IMR-90 (cell line): Measurements from ENCODE around the gene MFSD6. TPM values are rescaled to one million over a fixed set of nuclear protein-coding genes. Genes with fewer than 3 reads are reported as not detected.

Source experiments
- ATAC-seq: fragments of 200-7000 bp; cut with Tn5 transposase; 2 replicates; pipeline ENCODE4 v1.9.1; 2020; ENCODE audit warnings: low read depth, mild to moderate bottlenecking, moderate library complexity
- BruUV-seq: library from RNA; stranded (reverse); fragments of 400-500 nt; replicated peaks from 2 replicates; lab custom pipeline; 2021; lab: Mats Ljungman, UMichigan
- CTCF ChIA-PET: fragments of 300-600 bp; formaldehyde crosslinking; extraction: SDS; loops from one replicate; lab custom pipeline; 2021; ENCODE audit warnings: antibody characterized with exemption; lab: Yijun Ruan, JAX
- POLR2A ChIA-PET: fragments of 300-600 bp; sonication (Branson Sonifier 250); formaldehyde crosslinking; loops from one replicate; lab custom pipeline; 2022; ENCODE audit warnings: antibody characterized with exemption; ENCODE audit not compliant: unreplicated experiment; lab: Charles Lee
- DNase-seq: peaks from one replicate; pipeline ENCODE4 v3.0.0; 2013
- H2AFZ ChIP-seq: replicated peaks from 2 replicates; pipeline ENCODE3; 2013; ENCODE audit warnings: low read length, mild to moderate bottlenecking; ENCODE audit not compliant: poor library complexity
- H2AK5ac ChIP-seq: 2 replicates; pipeline ENCODE4 v1.6.1; 2013; ENCODE audit warnings: low read depth, low read length, inconsistent platforms
- H2AK9ac ChIP-seq: replicated peaks from 2 replicates; pipeline ENCODE3; 2013; ENCODE audit warnings: mild to moderate bottlenecking, low read depth, low read length, moderate library complexity; ENCODE audit not compliant: poor library complexity
- H2BK120ac ChIP-seq: 2 replicates; pipeline ENCODE4 v1.6.1; 2013; ENCODE audit warnings: low read depth, low read length, inconsistent platforms
- H2BK15ac ChIP-seq: 3 replicates; pipeline ENCODE4 v1.6.1; 2013; ENCODE audit warnings: low read depth, low read length, inconsistent platforms
- H2BK20ac ChIP-seq: 2 replicates; pipeline ENCODE4 v1.6.1; 2013; ENCODE audit warnings: low read depth, mild to moderate bottlenecking, inconsistent platforms, low read length, moderate library complexity
- H2BK5ac ChIP-seq: 2 replicates; pipeline ENCODE4 v1.6.1; 2013; ENCODE audit warnings: mild to moderate bottlenecking, low read depth, low read length, inconsistent platforms; ENCODE audit not compliant: poor library complexity, severe bottlenecking
- H3K14ac ChIP-seq: replicated peaks from 2 replicates; pipeline ENCODE4 v1.6.1; 2013; ENCODE audit warnings: low read depth, low read length, inconsistent platforms
- H3K18ac ChIP-seq: 2 replicates; pipeline ENCODE4 v1.6.1; 2013; ENCODE audit warnings: low read depth, low read length, control low read depth
- H3K23ac ChIP-seq: 2 replicates; pipeline ENCODE4 v1.6.1; 2013; ENCODE audit warnings: low read depth, low read length, inconsistent platforms
- H3K27ac ChIP-seq: 2 replicates; pipeline ENCODE4 v1.5.1; 2013; ENCODE audit warnings: mild to moderate bottlenecking, control low read depth, low read length; ENCODE audit not compliant: insufficient read depth
- H3K27me3 ChIP-seq: 2 replicates; pipeline ENCODE4 v1.6.1; 2013; ENCODE audit warnings: low read length; ENCODE audit not compliant: control insufficient read depth, insufficient read depth
- H3K36me3 ChIP-seq: 2 replicates; pipeline ENCODE4 v1.6.1; 2013; ENCODE audit warnings: low read length, mixed read lengths; ENCODE audit not compliant: control insufficient read depth, insufficient read depth
- H3K4ac ChIP-seq: 2 replicates; pipeline ENCODE4 v1.6.1; 2013; ENCODE audit warnings: low read depth, low read length, inconsistent platforms
- H3K4me1 ChIP-seq: 2 replicates; pipeline ENCODE4 v1.6.1; 2013; ENCODE audit warnings: low read length, mixed read lengths; ENCODE audit not compliant: control insufficient read depth, insufficient read depth
- H3K4me2 ChIP-seq: 2 replicates; pipeline ENCODE4 v1.6.1; 2013; ENCODE audit warnings: low read depth, mild to moderate bottlenecking, control low read depth, low read length, moderate library complexity
- H3K4me3 ChIP-seq: 2 replicates; pipeline ENCODE4 v1.5.1; 2013; ENCODE audit warnings: low read depth, mild to moderate bottlenecking, control low read depth, low read length, moderate library complexity; ENCODE audit not compliant: insufficient read depth
- H3K56ac ChIP-seq: 2 replicates; pipeline ENCODE4 v1.6.1; 2013; ENCODE audit warnings: low read length, inconsistent platforms; ENCODE audit not compliant: insufficient read depth; ENCODE audit errors: extremely low read depth
- H3K79me1 ChIP-seq, 2 experiments: 2 replicates each; pipeline ENCODE4 v1.6.1; 2013; ENCODE audit warnings: low read length in 2 of 2, inconsistent platforms in 1 of 2, low read depth in 1 of 2
- H3K9ac ChIP-seq: 2 replicates; pipeline ENCODE4 v1.6.1; 2013; ENCODE audit warnings: low read depth, low read length, control low read depth
- H3K9me1 ChIP-seq: 2 replicates; pipeline ENCODE4 v1.6.1; 2013; ENCODE audit warnings: low read length, inconsistent platforms; ENCODE audit not compliant: insufficient read depth
- H3K9me3 ChIP-seq: 2 replicates; pipeline ENCODE4 v1.6.1; 2013; ENCODE audit warnings: low read length; ENCODE audit not compliant: control insufficient read depth, insufficient read depth
- H4K20me1 ChIP-seq: 2 replicates; pipeline ENCODE4 v1.6.1; 2013; ENCODE audit warnings: low read length, inconsistent platforms; ENCODE audit not compliant: insufficient read depth
- H4K5ac ChIP-seq: 2 replicates; pipeline ENCODE4 v1.6.1; 2013; ENCODE audit warnings: mild to moderate bottlenecking, low read depth, low read length, control low read depth
- H4K8ac ChIP-seq, 2 experiments: 2 replicates each; pipeline ENCODE4 v1.6.1; 2013; ENCODE audit warnings: low read depth in 2 of 2, low read length in 2 of 2, control low read depth in 1 of 2, inconsistent platforms in 1 of 2
- H4K91ac ChIP-seq: 2 replicates; pipeline ENCODE4 v1.6.1; 2013; ENCODE audit warnings: low read depth, low read length, inconsistent platforms; ENCODE audit not compliant: insufficient read depth
- WGBS, 2 experiments: methylation state at CpG; one replicate each; pipeline versions ENCODE4 v1.1.5 to v1.1.7; 2013; ENCODE audit warnings: missing lambda C conversion rate in 2 of 2; ENCODE audit not compliant: insufficient read length in 1 of 2; ENCODE audit errors: extremely low coverage in 2 of 2; 5-methylcytosine and 5-hydroxymethylcytosine counted together
- dilution Hi-C: fragments of 300-500 bp; cut with HindIII; formaldehyde crosslinking; loops from one replicate; pipeline ENCODE4 v1.14.3; 2018; ENCODE audit warnings: low sequenced_read_pairs; ENCODE audit not compliant: unreplicated experiment
- in situ Hi-C: fragments of 300-500 bp; cut with MboI; formaldehyde crosslinking; loops from 3 replicates; pipeline ENCODE4 v1.14.3; 2019; ENCODE audit warnings: low sequenced_read_pairs, inconsistent platforms, mixed read lengths
- intact Hi-C: fragments of 100-400 bp; cut with micrococcal nuclease; formaldehyde crosslinking; loops from 2 replicates; pipeline ENCODE4 v1.10.0; 2022
- polyA plus RNA-seq, 3 experiments: library from polyadenylated mRNA; depleted of rRNA; stranded (reverse); fragments of >200 nt; gene quantifications; 2 replicates each; pipeline ENCODE4 v1.2.3, GENCODE V29; 2012; ENCODE audit warnings: low replicate concordance in 1 of 3
- total RNA-seq: library from RNA; depleted of rRNA; stranded (reverse); fragments of >200 nt; gene quantifications from 2 replicates; pipeline ENCODE4 v1.2.3, GENCODE V29; 2012
- TF ChIP-seq, protein P1 (sequence below): conservative IDR thresholded peaks from 2 replicates; pipeline ENCODE4 v1.5.1; 2012; ENCODE audit warnings: mild to moderate bottlenecking, low read depth, low read length, improper control_type of control experiment

The MFSD6 gene
- total and polyA plus RNA-seq, 2 of the 4 experiments (the other 2 are of a cell fraction), result 4.2 to 7.7 TPM

- no peaks in the 10 kb centered on the region for H3K9me3 ChIP-seq
- no peak for DNase-seq
- peaks cover 5% of the 10 kb centered on the region; the same call in 1 of the 2 replicates for H3K36me3 ChIP-seq
- H3K4me2 ChIP-seq, result no peak overlapping the region
- intact Hi-C loops (loop anchor here (5.0 kb wide), 1 partner anchor 92 kb away; the partner anchor contains the start of gene MFSD6), in situ Hi-C loops (no loop called here), dilution Hi-C loops (no loop called here)
- TF ChIP-seq, protein P1, sequence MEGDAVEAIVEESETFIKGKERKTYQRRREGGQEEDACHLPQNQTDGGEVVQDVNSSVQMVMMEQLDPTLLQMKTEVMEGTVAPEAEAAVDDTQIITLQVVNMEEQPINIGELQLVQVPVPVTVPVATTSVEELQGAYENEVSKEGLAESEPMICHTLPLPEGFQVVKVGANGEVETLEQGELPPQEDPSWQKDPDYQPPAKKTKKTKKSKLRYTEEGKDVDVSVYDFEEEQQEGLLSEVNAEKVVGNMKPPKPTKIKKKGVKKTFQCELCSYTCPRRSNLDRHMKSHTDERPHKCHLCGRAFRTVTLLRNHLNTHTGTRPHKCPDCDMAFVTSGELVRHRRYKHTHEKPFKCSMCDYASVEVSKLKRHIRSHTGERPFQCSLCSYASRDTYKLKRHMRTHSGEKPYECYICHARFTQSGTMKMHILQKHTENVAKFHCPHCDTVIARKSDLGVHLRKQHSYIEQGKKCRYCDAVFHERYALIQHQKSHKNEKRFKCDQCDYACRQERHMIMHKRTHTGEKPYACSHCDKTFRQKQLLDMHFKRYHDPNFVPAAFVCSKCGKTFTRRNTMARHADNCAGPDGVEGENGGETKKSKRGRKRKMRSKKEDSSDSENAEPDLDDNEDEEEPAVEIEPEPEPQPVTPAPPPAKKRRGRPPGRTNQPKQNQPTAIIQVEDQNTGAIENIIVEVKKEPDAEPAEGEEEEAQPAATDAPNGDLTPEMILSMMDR, result no peak
- no peak overlapping the region for H2BK5ac ChIP-seq
- no peak overlapping the region for H2AK5ac ChIP-seq
- H3K9ac ChIP-seq, result no peak overlapping the region
- no peak overlapping the region; a peak in 1 of 4 replicates for H4K8ac ChIP-seq
- peak overlapping the region; percentile 38; the same call in 1 of the 2 replicates for H3K14ac ChIP-seq
- H3K56ac ChIP-seq, result no peak overlapping the region
- H4K5ac ChIP-seq, result 0 out of 2 replicates have a peak overlapping the region, but pooled peaks have one; percentile 23
- no peak overlapping the region for H3K27ac ChIP-seq
- no peak overlapping the region for H2AFZ ChIP-seq
- peak overlapping the region; percentile 42; the same call in 2 of the 3 replicates for H2BK15ac ChIP-seq
- no TSS peak for BruUV-seq
- no peaks in the 10 kb centered on the region for H3K27me3 ChIP-seq
- H2AK9ac ChIP-seq, result no peak overlapping the region
- H3K9me1 ChIP-seq, result peaks cover 9% of the 10 kb centered on the region
- H3K79me1 ChIP-seq, result 0 out of 4 replicates have a peak, but pooled peaks cover 0 to 2% of the 10 kb centered on the region in 2 experiments
- CTCF ChIA-PET, result no interaction called here
- no peak overlapping the region for H3K4me3 ChIP-seq
- no CpG with 5 or more reads among the region's 1 CpG for WGBS, 2 experiments
- H3K4me1 ChIP-seq, result peaks cover 25% of the 10 kb centered on the region
- ATAC-seq, result no peak
- no peak overlapping the region for H3K18ac ChIP-seq
- no peak overlapping the region for H3K4ac ChIP-seq
- H3K23ac ChIP-seq, result no peak overlapping the region
- no peaks in the 10 kb centered on the region for H4K20me1 ChIP-seq
- H4K91ac ChIP-seq, result no peak overlapping the region; the same call in 1 of the 2 replicates
- POLR2A ChIA-PET, result no interaction called here
- H2BK20ac ChIP-seq, result no peak overlapping the region; the same call in 1 of the 2 replicates
- H2BK120ac ChIP-seq, result no peak overlapping the region
Observed at GRCh38 chr2:190499273-190499672, 91.1 kb downstream of the MFSD6 start.
